Common myeloid progenitor, CD34-positive (primary cell): ENCODE data around the gene TRANK1. TPM values are rescaled to one million over a fixed set of nuclear protein-coding genes. Genes with fewer than 3 reads are reported as not detected.

Experiments
- CTCF ChIA-PET: fragments of 350-600 bp; sonication (Branson Sonifier 250); formaldehyde crosslinking; loops from one replicate; lab custom pipeline; 2021; ENCODE audit warnings: antibody characterized with exemption; lab: Charles Lee
- POLR2A ChIA-PET: fragments of 350-600 bp; sonication (Branson Sonifier 250); formaldehyde crosslinking; loops from one replicate; lab custom pipeline; 2021; ENCODE audit warnings: antibody characterized with exemption; lab: Charles Lee
- DNase-seq, 3 donors: peaks; one replicate each; pipeline versions ENCODE4 v3.0.0 to v3.0.0-alpha.2; 2013
- H3K27ac ChIP-seq, 2 experiments: 1 replicate in 1 of 2; 2 replicates in 1 of 2; pipeline ENCODE4 v1.7.0; 2013; ENCODE audit warnings: inconsistent platforms in 2 of 2, low read length in 2 of 2, mild to moderate bottlenecking in 2 of 2, low read depth in 1 of 2, moderate library complexity in 1 of 2; ENCODE audit not compliant: severe bottlenecking in 2 of 2, insufficient read depth in 1 of 2, poor library complexity in 1 of 2
- H3K27me3 ChIP-seq, 5 experiments: replicated peaks in 2 of 5; 1 replicate in 3 of 5; 2 replicates in 2 of 5; pipeline versions ENCODE4 v1.6.1 to v1.7.0; 2013; ENCODE audit warnings: low read length in 4 of 5, mild to moderate bottlenecking in 2 of 5, moderate library complexity in 2 of 5, inconsistent platforms in 1 of 5; ENCODE audit not compliant: insufficient read depth in 5 of 5, control insufficient read depth in 4 of 5
- H3K36me3 ChIP-seq, 4 experiments: 1 replicate in 2 of 4; 2 replicates in 2 of 4; pipeline versions ENCODE4 v1.6.1 to v1.7.0; 2013; ENCODE audit warnings: low read length in 3 of 4, control low read depth in 1 of 4, mild to moderate bottlenecking in 1 of 4; ENCODE audit not compliant: control insufficient read depth in 4 of 4, insufficient read depth in 4 of 4
- H3K4me1 ChIP-seq, 4 experiments: 1 replicate in 3 of 4; 2 replicates in 1 of 4; pipeline versions ENCODE4 v1.6.1 to v1.7.1; 2013; ENCODE audit warnings: low read length in 3 of 4, mild to moderate bottlenecking in 3 of 4, control low read depth in 1 of 4, inconsistent platforms in 1 of 4, moderate library complexity in 1 of 4; ENCODE audit not compliant: control insufficient read depth in 4 of 4, insufficient read depth in 4 of 4; ENCODE audit errors: control extremely low read depth in 1 of 4
- H3K4me3 ChIP-seq, 7 experiments: 1 replicate in 4 of 7; 2 replicates in 3 of 7; pipeline versions ENCODE4 v1.5.1 to v1.7.0; 2013; ENCODE audit warnings: mild to moderate bottlenecking in 7 of 7, low read length in 6 of 7, moderate library complexity in 6 of 7, inconsistent platforms in 2 of 7, low read depth in 2 of 7, control low read depth in 1 of 7; ENCODE audit not compliant: insufficient read depth in 4 of 7, control insufficient read depth in 1 of 7; ENCODE audit errors: extremely low read depth in 1 of 7
- H3K9me3 ChIP-seq, 5 experiments: 1 replicate in 4 of 5; 2 replicates in 1 of 5; pipeline versions ENCODE4 v1.6.1 to v1.7.1; 2013; ENCODE audit warnings: low read length in 4 of 5, mild to moderate bottlenecking in 2 of 5, inconsistent platforms in 1 of 5, low read depth in 1 of 5, moderate library complexity in 1 of 5; ENCODE audit not compliant: control insufficient read depth in 4 of 5, insufficient read depth in 2 of 5; ENCODE audit errors: control extremely low read depth in 1 of 5
- WGBS: methylation state at CpG from one replicate; pipeline ENCODE4 v1.1.5; 2013; ENCODE audit not compliant: insufficient coverage; 5-methylcytosine and 5-hydroxymethylcytosine counted together
- polyA plus RNA-seq: library from polyadenylated mRNA; unstranded; fragments of 120-200 nt; gene quantifications from one replicate; pipeline ENCODE4 v1.2.1, GENCODE V29; 2013

Gene TRANK1
- 30.9 TPM for polyA plus RNA-seq

GRCh38 chr3:36944641-36945270 is at the start of gene TRANK1:
Gene TRANK1, minus strand, starts transcription at chr3:36945054. Its CDS starts 245 bp downstream, at chr3:36944809.
- Histone ChIP-seq H3K27me3 (no peaks in the 10 kb centered on the region), H3K36me3 (peaks cover 0 to 3% (median 0%) of the 10 kb centered on the region in 4 experiments), H3K4me1 (peaks cover 0 to 18% (median 16%) of the 10 kb centered on the region in 4 experiments), H3K27ac (peak within 1 kb of the TSS; percentile 40 to 72), H3K9me3 (peaks cover 0 to 11% (median 5%) of the 10 kb centered on the region in 5 experiments), H3K4me3 (peak within 1 kb of the TSS; percentile 70 to 92 (median 84))
- DNase-seq, result peak; percentile 86 to 95 (median 94)
- CTCF ChIA-PET, result interaction anchor here (0.7 to 4.7 kb wide), 15 partner anchors 11 to 269 kb away, joined by 3 to 33 read pairs (median 4); no protein-coding TSS in a partner anchor
- WGBS, result 1% methylated on average over 51 of the region's 68 CpGs
- POLR2A ChIA-PET, result interaction anchor here (0.9 to 1.3 kb wide), 3 partner anchors 37 to 69 kb away, joined by 3 to 5 read pairs (median 4); partner anchors contain the start of genes EPM2AIP1 and MLH1

GRCh38 chr3:36993326-36994283 is 48.8 kb upstream of the TRANK1 start, which contains the start of gene MLH1:
Gene MLH1, plus strand, starts transcription at chr3:36993518. Its CDS starts 30 bp downstream, at chr3:36993548.
- peak; percentile 100 for DNase-seq
- CTCF ChIA-PET, result interaction anchor here (0.9 to 2.1 kb wide), 6 partner anchors 10 to 89 kb away, joined by 3 to 6 read pairs (median 4); no protein-coding TSS in a partner anchor
- POLR2A ChIA-PET, result interaction anchor here (0.5 to 1.6 kb wide), 6 partner anchors 11 to 185 kb away, joined by 3 to 5 read pairs (median 3); partner anchors contain the start of gene TRANK1
- Histone ChIP-seq H3K9me3 (no peaks in the 10 kb centered on the region), H3K27me3 (no peaks in the 10 kb centered on the region), H3K27ac (peak within 1 kb of the TSS; percentile 97 to 98), H3K36me3 (peaks cover 6 to 38% (median 16%) of the 10 kb centered on the region in 4 experiments), H3K4me1 (peaks cover 34 to 48% (median 40%) of the 10 kb centered on the region in 4 experiments), H3K4me3 (peak within 1 kb of the TSS; percentile 51 to 93 (median 85))
- WGBS, result under 1% methylated on average over 32 of the region's 47 CpGs

- 0% methylated on average over 37 of the region's 48 CpGs for WGBS
- Histone ChIP-seq H3K4me3 (peak within 1 kb of the TSS; percentile 51 to 93 (median 85)), H3K36me3 (peaks cover 0 to 37% (median 14%) of the 10 kb centered on the region in 4 experiments), H3K27me3 (no peaks in the 10 kb centered on the region), H3K4me1 (peaks cover 35 to 55% (median 43%) of the 10 kb centered on the region in 4 experiments), H3K9me3 (no peaks in the 10 kb centered on the region), H3K27ac (peak within 1 kb of the TSS; percentile 97 to 98)
- no peak for DNase-seq
- CTCF ChIA-PET, result interaction anchor here (0.8 to 2.1 kb wide), 6 partner anchors 10 to 88 kb away, joined by 3 to 7 read pairs (median 4); partner anchors contain the start of gene TRANK1
- POLR2A ChIA-PET, result interaction anchor here (0.7 to 1.6 kb wide), 5 partner anchors 12 to 186 kb away, joined by 3 to 5 read pairs (median 3); partner anchors contain the start of gene TRANK1
Observed at GRCh38 chr3:36992806-36993325, 48.0 kb upstream of the TRANK1 start, which contains the start of gene EPM2AIP1. Gene EPM2AIP1, minus strand, starts transcription at chr3:36993131. Its CDS starts 54 bp downstream, at chr3:36993077.

- DNase-seq, result peak in 2 of 3 donors; percentile 50 to 63
- POLR2A ChIA-PET, result interaction anchor here (1.2 to 1.6 kb wide), 3 partner anchors 13 to 48 kb away, joined by 3 to 5 read pairs (median 4); partner anchors contain the start of gene TRANK1
- Histone ChIP-seq H3K9me3 (no peaks in the 10 kb centered on the region), H3K27me3 (no peaks in the 10 kb centered on the region), H3K4me3 (peak overlapping the region; percentile 51 to 93 (median 85)), H3K4me1 (peaks cover 35 to 55% (median 43%) of the 10 kb centered on the region in 4 experiments), H3K36me3 (peaks cover 0 to 37% (median 12%) of the 10 kb centered on the region in 4 experiments), H3K27ac (peak overlapping the region; percentile 92 to 98)
- 10% methylated on average over 20 of the region's 24 CpGs for WGBS
- CTCF ChIA-PET, result interaction anchor here (0.8 to 2.1 kb wide), 6 partner anchors 10 to 88 kb away, joined by 3 to 7 read pairs (median 5); partner anchors contain the start of gene TRANK1
Observed at GRCh38 chr3:36991923-36992805, 47.3 kb upstream of the TRANK1 start.

GRCh38 chr3:36991147-36991546 is 46.3 kb upstream of the TRANK1 start:
- Histone ChIP-seq H3K4me3 (peak overlapping the region in 6 of 7 experiments; percentile 80 to 93 (median 86)), H3K4me1 (peaks cover 35 to 55% (median 43%) of the 10 kb centered on the region in 4 experiments), H3K9me3 (no peaks in the 10 kb centered on the region), H3K27me3 (no peaks in the 10 kb centered on the region), H3K27ac (peak overlapping the region; percentile 25 to 98), H3K36me3 (peaks cover 6 to 36% (median 13%) of the 10 kb centered on the region in 4 experiments)
- CTCF ChIA-PET, result interaction anchor here (2.0 kb wide), 2 partner anchors 34 to 47 kb away, joined by 7 read pairs; partner anchors contain the start of gene TRANK1
- POLR2A ChIA-PET, result no interaction called here
- WGBS, result 100% methylated on average over 2 of the region's 3 CpGs
- DNase-seq, result no peak
